HG03196 (cell line): ENCODE results near the gene GRIK4.
"Not testable (repeated sequence)": the region's sequence is repeated elsewhere in the genome, so short reads cannot be mapped to it uniquely, and the experiment has no call there.

ENCODE experiments used
- ATAC-seq: cut with Tn5 transposase; IDR thresholded peaks from one replicate; pipeline ENCODE4 v1.9.1; 2021; ENCODE audit not compliant: unreplicated experiment

The GRIK4 gene, protein sequence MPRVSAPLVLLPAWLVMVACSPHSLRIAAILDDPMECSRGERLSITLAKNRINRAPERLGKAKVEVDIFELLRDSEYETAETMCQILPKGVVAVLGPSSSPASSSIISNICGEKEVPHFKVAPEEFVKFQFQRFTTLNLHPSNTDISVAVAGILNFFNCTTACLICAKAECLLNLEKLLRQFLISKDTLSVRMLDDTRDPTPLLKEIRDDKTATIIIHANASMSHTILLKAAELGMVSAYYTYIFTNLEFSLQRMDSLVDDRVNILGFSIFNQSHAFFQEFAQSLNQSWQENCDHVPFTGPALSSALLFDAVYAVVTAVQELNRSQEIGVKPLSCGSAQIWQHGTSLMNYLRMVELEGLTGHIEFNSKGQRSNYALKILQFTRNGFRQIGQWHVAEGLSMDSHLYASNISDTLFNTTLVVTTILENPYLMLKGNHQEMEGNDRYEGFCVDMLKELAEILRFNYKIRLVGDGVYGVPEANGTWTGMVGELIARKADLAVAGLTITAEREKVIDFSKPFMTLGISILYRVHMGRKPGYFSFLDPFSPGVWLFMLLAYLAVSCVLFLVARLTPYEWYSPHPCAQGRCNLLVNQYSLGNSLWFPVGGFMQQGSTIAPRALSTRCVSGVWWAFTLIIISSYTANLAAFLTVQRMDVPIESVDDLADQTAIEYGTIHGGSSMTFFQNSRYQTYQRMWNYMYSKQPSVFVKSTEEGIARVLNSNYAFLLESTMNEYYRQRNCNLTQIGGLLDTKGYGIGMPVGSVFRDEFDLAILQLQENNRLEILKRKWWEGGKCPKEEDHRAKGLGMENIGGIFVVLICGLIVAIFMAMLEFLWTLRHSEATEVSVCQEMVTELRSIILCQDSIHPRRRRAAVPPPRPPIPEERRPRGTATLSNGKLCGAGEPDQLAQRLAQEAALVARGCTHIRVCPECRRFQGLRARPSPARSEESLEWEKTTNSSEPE

DNA sequence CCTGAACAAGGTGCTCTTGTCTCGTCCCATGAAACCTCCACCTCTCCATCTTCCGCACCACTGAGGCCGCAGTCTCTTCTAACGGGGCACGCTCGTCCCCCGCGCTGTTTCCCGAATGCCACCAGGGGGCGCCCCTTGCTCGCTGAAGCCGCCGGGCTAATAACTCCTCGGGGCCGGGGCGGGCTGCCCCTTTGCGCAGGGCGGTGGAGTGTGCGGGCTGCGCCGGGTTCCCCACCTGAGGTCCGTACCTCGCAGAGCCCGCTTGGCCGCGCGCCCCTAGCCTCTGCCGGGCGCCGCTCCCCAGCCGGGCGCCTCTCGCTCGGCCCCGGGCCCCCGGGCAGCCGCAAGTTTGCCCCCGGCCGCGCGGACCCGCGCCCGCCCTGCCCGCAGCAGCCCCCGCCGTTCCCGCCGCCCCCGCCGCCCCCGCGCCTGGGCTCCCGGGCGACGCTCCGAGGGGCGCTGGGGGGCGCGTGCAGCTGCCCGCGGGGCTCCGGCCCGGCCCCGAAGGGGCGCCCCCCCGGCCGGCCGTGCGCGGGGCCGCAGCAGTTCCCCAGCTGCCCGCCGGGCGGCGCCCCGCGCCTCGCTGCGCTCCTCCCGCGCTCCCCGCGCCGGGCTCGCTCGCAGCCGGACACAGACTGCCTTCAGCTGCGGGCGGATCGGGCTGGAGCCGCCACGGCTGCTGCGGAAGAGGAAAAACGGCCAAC, at the start of gene GRIK4:
Gene GRIK4, plus strand, starts transcription at position 633 of the 704 bp plus-strand sequence. CDS start 148,571 bp downstream, outside the sequence.
- ATAC-seq, result peak; percentile 81

DNA sequence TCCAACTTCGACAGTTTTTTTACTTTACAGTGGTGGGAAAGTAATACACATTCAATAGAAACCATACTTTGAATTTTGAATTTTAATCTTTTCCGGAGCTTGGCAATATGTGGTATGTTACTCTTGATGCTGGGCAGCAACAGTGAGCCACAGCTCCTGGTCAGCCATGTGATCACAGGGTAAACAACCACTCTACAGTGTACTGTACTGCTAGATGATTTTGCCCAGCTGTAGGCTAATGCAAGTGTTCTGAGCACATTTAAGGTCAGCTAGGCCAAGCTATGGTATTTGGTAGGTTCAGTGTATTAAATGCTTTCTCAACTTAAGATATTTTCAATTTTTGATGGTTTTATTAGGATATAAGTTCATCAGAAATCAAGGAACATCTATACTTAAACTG, 48.7 kb upstream of the GRIK4 start:
- ATAC-seq, result no peak

DNA sequence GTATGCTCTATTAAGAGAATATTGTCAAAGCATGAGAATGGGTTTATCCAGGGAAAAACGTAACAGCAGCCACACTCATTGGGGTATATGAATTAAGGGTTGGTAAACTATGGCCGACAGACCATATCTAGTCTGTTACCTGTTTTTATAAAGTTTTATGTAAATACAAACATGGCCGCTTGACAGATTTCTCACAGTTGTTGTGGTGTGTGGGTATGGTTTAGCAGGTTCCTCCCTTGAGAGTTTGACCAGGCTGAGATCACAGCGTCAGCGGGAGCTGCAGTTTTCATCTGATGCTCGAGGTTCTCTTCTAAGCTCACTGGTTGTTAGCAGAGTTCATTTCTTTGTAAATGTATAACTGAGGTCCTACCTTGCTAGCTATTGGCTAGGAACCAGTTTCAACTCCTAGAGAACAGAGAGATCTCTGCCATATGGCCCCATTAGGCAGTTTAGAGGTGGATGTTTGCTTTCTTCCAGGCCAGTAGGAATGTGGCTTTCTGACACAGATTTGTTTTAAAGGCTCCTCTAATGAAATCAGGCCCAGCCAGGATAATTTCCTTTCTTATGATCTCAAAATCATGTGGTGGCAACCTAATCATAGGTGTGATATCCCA, 45.5 kb upstream of the GRIK4 start:
- ATAC-seq, result no peak

DNA sequence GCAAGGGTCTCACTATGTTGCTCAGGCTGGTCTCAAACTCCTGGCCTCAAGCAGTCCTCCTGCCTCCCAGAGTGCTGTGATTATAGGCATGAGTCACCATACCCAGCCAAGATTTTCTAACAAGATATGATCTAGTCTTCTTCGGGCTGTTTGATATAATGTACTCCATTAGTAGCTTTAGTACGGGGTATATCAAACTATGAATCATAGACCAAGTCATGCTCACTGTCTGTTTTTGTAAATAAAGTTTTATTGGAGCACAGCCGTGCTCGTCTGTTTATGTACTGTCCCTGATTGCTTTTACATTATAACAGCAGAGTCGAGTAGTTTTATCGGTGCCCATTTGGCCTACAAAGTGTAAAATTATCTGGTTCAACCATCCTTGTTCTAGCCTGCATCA, 43.9 kb upstream of the GRIK4 start:
- ATAC-seq, result no peak

DNA sequence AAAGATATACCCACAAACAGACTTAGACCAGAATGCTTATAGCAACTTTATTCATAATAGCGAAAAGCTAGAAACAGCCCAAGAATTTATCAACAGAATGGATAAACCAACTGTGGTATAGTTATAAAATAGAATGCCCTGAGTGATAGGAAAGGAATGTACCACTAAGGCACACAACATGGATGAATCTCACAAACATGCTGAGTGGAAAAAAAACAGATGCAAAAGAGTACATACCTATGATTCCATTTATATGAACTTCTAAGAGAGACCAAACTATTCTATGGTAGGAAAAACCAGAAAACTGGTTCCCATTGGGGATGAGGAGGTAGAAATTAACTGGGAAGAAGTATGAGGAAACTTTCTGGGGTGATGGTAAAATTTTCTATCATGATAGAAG, 40.4 kb upstream of the GRIK4 start:
- no peak for ATAC-seq

DNA sequence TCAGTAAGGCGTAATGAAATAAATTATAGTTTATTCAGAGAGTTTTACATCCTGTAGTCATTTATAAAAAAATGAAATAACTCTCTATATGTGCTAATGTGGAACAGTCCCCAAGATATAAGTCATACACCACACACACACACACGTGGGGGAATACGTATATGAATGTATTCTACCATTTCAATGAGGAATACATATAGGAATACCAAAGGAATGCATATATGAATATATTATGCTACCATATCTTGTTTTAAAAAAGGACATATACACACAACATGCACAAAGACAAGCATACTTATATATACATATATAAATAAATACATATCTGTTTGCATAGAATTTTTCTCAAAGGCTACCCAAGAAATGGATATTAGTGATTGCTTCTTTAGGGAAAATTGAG, 39.6 kb upstream of the GRIK4 start:
- no peak for ATAC-seq

DNA sequence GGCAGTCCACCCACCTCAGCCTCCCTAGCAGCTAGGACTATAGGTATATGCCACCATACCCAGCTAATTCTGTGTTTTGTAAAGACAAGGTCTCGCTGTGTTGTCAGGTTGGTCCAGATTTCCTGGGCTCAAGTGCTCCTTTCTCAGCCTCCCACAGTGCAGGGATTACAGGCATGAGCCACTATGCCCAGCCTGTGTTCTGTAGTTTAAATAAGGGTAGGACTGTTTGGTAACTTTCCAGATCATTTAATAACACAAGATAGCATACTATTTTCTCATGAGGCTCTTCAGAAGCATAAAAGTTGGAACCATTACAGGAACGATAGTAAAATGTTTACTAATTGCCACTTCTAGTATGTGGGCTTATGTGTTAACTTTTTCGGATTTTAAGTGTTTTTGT, 38.0 kb upstream of the GRIK4 start:
- ATAC-seq, result no peak

DNA sequence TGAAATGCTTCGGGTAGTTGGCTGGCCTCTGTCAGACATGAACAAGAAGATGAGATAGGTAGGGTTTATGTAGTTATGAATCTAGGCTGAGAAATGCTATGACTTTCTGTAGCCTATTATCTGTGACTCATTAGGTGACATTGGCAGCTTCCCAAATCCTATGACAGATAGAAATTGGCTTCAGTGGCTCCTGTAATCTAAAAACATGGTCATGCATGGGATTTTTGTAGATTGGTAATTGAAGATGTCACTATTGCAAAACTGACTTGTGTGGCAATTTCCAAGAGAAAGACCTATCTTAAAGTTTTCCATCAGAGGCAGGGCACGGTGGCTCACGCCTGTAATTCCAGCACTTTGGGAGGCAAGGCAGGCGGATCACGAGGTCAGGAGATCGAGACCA, 29.4 kb upstream of the GRIK4 start:
- no peak for ATAC-seq

DNA sequence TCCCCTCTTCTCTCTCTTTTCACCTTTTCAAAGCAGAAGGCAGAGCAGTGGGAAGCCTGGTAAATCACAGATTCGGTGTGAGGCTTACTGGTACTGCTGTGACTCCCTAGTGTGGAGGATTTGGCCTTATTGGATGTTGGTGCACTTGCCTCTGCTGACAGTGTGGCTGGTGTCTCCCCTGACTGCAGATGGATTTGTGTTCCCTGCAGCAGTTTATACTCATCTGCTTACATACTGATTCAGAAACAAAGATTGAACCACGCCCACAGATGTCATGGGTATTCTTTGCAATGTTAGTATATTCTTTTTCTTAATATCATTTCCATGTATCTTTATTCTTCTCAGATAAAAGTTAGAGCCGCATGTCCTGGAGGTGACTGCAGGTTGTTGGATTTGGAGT, 26.8 kb upstream of the GRIK4 start:
- no peak for ATAC-seq

DNA sequence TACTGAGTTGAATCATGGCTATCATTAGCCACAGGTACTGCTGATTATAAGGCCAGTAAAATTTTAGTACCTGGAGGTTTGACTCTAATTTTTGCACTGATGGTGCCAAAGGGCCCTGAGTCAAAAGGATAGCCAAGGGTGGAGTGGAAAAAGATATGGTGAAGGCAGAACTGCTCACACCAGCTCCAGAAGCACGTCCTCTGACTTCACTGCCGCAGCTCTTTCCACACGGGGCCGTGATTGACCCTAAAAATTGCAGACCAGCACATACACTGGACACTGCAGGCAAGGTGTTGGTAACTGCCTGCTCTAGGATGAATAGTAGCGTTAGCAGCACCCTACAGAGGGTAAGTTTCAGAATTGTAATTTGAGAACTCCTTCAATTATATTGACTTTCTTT, 25.4 kb upstream of the GRIK4 start:
- ATAC-seq, result no peak

DNA sequence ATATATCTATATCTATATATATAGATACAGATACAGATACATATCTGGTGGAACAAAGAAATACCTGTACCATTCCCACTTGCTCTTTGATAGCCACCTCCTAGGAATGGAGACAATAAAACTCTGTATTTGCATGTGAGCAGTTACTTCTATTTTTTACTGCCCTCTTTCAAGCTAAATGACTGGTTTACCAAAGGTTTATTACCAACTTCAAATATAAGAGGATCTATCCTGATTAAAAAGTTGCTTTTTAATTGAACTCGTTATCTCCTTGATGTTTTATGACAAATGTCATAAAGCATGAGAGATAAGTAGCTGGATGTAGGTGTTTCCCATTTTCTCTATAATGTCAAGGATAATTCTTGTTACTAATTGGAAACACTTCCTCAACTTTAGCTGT, 21.7 kb upstream of the GRIK4 start:
- no peak for ATAC-seq

DNA sequence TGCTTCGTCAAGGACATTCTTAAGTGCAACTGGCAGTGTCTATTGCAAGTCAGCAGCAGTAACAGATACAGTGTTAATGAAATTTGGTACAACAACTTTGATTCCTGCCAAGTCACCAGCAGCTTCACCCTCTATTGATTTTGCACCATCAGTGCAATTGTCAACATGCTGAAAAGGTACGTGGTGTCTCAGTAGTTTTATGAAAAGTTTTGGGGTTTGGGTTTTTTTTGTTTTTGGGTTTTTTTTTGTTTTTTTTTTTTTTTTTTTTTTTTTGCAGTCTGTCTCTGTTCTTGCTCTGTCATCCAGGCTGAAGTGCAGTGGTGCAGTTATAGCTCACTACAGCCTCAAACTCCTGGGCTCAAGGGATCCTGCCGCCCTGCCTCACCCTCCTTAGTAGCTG, 19.1 kb upstream of the GRIK4 start:
- ATAC-seq, result no peak

DNA sequence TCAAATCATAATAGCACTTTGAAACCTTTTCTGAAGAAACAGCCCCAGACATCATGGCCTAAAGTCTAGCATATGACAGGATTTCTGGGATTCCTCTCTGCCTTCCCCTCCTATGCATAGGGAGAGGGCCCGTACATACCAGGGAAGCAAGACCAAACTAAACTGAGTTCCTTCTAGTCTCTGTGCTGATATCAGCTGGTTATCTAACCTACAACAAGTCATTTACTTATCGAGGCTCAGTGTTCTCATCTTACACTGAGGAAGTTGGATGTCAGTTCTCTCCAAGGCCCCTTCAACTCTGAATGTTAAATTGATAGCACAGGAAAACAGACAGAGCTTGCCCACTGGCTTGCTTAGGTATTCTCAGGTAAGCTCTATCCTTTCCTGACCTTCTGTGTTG, 17.0 kb upstream of the GRIK4 start:
- no peak for ATAC-seq

DNA sequence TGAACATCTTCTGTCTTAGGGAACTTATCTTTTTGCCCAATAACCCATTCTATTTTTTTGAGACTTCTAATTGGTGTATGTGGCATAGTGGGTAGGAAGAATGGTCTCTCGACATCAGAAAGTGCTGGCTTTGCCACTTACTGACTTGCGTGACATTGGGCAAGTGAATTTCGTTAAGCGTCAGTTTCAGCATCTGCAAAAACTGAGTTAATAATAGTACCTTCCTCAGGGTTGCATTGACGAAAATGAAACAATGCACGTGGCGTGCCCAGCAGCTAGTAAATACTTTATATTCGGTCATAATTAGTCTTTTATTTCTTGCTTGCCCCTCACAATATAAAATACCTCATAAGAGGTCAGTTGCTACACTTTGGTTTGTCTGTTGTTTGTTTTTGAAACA, 12.5 kb upstream of the GRIK4 start:
- ATAC-seq, result no peak

DNA sequence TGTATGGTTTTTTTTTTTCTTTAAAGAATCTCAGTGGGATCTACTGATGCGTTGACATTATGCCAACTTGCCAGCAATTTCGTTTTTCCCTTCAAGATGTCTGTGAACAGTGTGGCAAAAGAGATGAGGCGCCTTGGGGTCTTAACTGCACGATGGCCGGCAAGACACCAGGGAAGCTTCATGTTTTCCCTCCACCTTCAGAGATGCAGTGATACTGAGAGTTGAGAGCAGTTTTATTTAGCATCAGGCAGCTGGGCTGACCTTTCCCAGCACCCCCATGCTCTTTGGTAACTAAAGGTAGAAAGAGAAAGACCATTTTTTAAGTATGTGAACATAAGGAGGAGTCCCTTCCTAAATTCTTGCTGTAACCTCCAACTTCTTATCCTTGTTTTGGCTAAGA, 11.7 kb upstream of the GRIK4 start:
- ATAC-seq, result no peak

DNA sequence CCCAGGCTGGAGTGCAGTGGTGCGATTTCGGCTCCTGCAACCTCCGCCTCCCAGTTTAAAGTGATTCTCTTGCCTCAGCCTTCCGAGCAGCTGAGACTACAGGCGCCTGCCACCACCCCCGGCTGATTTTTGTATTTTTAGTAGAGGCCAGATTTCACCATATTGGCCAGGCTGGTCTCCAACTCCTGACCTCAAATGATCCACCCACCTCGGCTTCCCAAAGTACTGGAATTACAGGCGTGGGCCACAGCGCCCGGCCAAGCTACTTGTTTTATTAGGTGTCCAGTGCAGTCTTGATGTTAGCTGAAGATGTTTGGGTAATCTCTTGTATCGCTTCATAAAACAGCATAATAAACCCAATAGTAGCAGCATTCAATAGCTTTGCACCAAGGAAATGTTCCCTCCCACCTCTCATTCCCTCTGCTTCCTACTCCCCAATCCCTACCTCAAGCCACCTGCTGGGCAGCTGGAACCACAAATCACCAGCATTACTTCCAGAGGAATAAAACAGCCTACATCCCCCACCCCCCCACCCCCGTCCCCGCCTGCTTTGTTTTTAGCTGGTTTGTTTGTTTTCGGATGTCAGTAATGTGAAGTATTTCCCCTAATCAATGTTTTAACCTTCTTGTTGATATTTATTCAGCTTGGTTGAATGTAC, 11.0 kb upstream of the GRIK4 start:
- ATAC-seq, result no peak

DNA sequence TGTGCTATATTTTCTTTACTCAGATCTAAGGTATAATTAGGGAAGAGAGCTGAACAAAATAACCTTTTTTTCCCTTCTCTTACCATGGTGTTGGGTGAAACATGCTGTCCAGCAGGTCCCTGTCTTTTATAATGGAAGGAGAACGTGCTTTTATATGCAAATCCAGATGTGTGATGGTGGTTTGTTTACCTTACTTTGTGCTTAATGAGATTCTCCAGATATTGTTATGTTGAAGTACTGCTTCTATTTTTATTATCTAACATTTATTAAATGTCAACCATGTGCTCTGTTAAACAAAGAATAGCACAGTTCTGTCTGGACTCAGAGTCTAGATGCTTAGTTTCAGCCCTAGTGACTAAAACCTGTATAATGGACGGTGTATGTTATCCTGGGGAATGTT, 10.1 kb upstream of the GRIK4 start:
- no peak for ATAC-seq

DNA sequence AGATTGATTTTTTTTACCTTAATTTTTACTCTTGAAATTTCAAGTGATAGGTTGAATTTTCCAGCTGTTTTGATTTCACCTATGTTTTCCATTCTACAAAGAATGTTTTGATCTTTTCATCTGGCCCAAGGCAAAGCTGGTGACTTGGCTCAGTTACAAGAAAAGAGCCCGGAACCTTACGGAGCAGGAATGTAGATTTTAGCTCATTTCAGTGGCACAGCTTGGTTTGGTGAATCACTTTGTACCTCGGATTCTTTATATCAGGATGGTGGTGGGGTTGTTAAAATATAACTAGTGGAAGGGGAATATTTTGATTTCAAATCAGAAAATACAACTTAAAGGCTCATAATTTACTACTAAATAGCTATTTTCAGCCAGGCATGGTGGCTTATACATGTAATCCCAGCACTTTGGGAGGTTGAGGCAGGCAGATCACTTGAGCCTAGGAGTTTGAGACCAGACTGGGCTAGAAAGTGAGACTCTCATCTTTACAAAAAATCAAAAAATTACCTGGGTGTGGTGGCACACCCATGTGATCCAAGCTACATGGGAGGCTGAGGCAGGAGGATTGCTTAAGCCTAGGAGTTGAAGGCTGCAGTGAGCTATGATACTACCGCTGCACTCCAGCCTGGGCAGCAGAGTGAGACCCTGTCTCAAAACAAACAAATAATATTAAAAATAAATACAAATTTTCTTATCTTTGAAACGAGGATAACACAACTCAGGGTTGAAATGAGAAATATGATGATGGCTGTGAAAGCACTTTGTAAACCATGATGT, 9.4 kb upstream of the GRIK4 start:
- no peak for ATAC-seq

DNA sequence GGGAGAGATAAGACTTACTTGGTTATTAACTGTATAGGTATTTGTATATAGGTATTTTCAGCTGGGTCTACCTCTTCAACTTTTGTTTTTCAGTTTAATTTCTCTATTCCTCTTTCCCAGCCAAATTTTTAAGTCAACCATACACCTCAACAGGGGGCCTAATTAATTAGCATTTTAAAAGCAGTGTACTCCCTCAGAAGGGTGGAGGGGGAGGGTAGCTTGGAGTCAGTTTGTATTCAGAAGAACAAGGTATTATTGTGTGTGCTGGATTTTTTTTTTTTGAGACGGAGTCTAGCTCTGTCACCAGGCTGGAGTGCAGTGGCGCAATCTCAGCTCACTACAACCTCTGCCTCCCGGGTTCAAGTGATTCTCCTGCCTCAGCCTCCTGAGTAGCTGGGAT, 8.0 kb upstream of the GRIK4 start:
- ATAC-seq, result not testable (repeated sequence)
